H9 (cell line): ENCODE measurements around the gene SUFU. TPM values are rescaled to one million over a fixed set of nuclear protein-coding genes. Genes with fewer than 3 reads are reported as not detected.

ENCODE experiments used
- DNase-seq: peaks from one replicate; pipeline ENCODE4 v3.0.0-alpha.2; 2017
- H2AFZ ChIP-seq: one replicate; pipeline ENCODE4 v1.6.1; 2013; ENCODE audit warnings: mild to moderate bottlenecking, low read length, control low read depth, moderate library complexity
- H2AK5ac ChIP-seq: 2 replicates; pipeline ENCODE4 v1.6.1; 2013; ENCODE audit warnings: low read length, control low read depth, mixed read lengths; ENCODE audit not compliant: insufficient read length
- H2BK120ac ChIP-seq: one replicate; pipeline ENCODE4 v1.6.1; 2013; ENCODE audit warnings: low read depth, mild to moderate bottlenecking, low read length, control low read depth, inconsistent platforms; ENCODE audit not compliant: poor library complexity, severe bottlenecking
- H2BK12ac ChIP-seq: 2 replicates; pipeline ENCODE4 v1.6.1; 2013; ENCODE audit warnings: low read length, control low read depth, mixed read lengths, low read depth; ENCODE audit not compliant: insufficient read length
- H2BK15ac ChIP-seq: 2 replicates; pipeline ENCODE4 v1.6.1; 2013; ENCODE audit warnings: low read depth, low read length, control low read depth
- H2BK20ac ChIP-seq: one replicate; pipeline ENCODE4 v1.6.1; 2013; ENCODE audit warnings: low read depth, mild to moderate bottlenecking, low read length, control low read depth, inconsistent platforms; ENCODE audit not compliant: poor library complexity, severe bottlenecking
- H2BK5ac ChIP-seq: 2 replicates; pipeline ENCODE4 v1.6.1; 2013; ENCODE audit warnings: low read length, control low read depth, mixed read lengths; ENCODE audit not compliant: insufficient read length
- H3K14ac ChIP-seq: 2 replicates; pipeline ENCODE4 v1.6.1; 2013; ENCODE audit warnings: low read length, control low read depth; ENCODE audit not compliant: insufficient read depth
- H3K18ac ChIP-seq: 2 replicates; pipeline ENCODE4 v1.6.1; 2013; ENCODE audit warnings: low read depth, mild to moderate bottlenecking, mixed read lengths, low read length, control low read depth; ENCODE audit not compliant: insufficient read length
- H3K23ac ChIP-seq: 2 replicates; pipeline ENCODE4 v1.6.1; 2013; ENCODE audit warnings: low read length, control low read depth, mixed read lengths, low read depth; ENCODE audit not compliant: insufficient read length
- H3K23me2 ChIP-seq: 2 replicates; pipeline ENCODE4 v1.6.1; 2013; ENCODE audit warnings: low read depth, mild to moderate bottlenecking, mixed read lengths, low read length, control low read depth; ENCODE audit not compliant: insufficient read length, poor library complexity, severe bottlenecking
- H3K27ac ChIP-seq: 2 replicates; pipeline ENCODE4 v1.5.1; 2013; ENCODE audit warnings: low read length, control low read depth, mixed read lengths, low read depth; ENCODE audit not compliant: insufficient read length
- H3K27me3 ChIP-seq: 2 replicates; pipeline ENCODE4 v1.6.1; 2013; ENCODE audit warnings: low read length, control low read depth, inconsistent platforms; ENCODE audit not compliant: insufficient read depth
- H3K4ac ChIP-seq: 2 replicates; pipeline ENCODE4 v1.6.1; 2013; ENCODE audit warnings: low read depth, mild to moderate bottlenecking, control low read depth, inconsistent platforms, low read length, moderate library complexity
- H3K4me1 ChIP-seq: 2 replicates; pipeline ENCODE4 v1.6.1; 2013; ENCODE audit warnings: low read length, control low read depth, inconsistent platforms; ENCODE audit not compliant: insufficient read depth
- H3K4me2 ChIP-seq: 2 replicates; pipeline ENCODE4 v1.6.1; 2013; ENCODE audit warnings: low read length, control low read depth, mixed read lengths; ENCODE audit not compliant: insufficient read length, insufficient read depth
- H3K56ac ChIP-seq: 2 replicates; pipeline ENCODE4 v1.6.1; 2013; ENCODE audit warnings: low read depth, mild to moderate bottlenecking, mixed read lengths, low read length, control low read depth; ENCODE audit not compliant: insufficient read length
- H3K79me1 ChIP-seq: 2 replicates; pipeline ENCODE4 v1.6.1; 2013; ENCODE audit warnings: low read depth, mild to moderate bottlenecking, moderate library complexity, low read length, control low read depth, inconsistent platforms; ENCODE audit not compliant: insufficient read depth, poor library complexity, severe bottlenecking
- H3K79me2 ChIP-seq: 2 replicates; pipeline ENCODE4 v1.6.1; 2013; ENCODE audit warnings: low read length, control low read depth, inconsistent platforms; ENCODE audit not compliant: insufficient read depth
- H3K9ac ChIP-seq: 2 replicates; pipeline ENCODE4 v1.6.1; 2013; ENCODE audit warnings: low read length, control low read depth, mixed read lengths; ENCODE audit not compliant: insufficient read length; ENCODE audit errors: extremely low read depth
- H3K9me3 ChIP-seq: one replicate; pipeline ENCODE4 v1.6.1; 2013; ENCODE audit warnings: low read depth, low read length, inconsistent platforms; ENCODE audit not compliant: control insufficient read depth
- H3T11ph ChIP-seq: one replicate; pipeline ENCODE4 v1.6.1; 2013; ENCODE audit warnings: mild to moderate bottlenecking, low read length, control low read depth, inconsistent platforms
- H4K20me1 ChIP-seq: one replicate; pipeline ENCODE4 v1.6.1; 2013; ENCODE audit not compliant: control insufficient read depth, insufficient read length, insufficient read depth
- H4K5ac ChIP-seq: 2 replicates; pipeline ENCODE4 v1.6.1; 2013; ENCODE audit warnings: low read depth, mild to moderate bottlenecking, mixed read lengths, low read length, control low read depth; ENCODE audit not compliant: insufficient read length
- H4K8ac ChIP-seq: replicated peaks from 2 replicates; pipeline ENCODE4 v1.6.1; 2013; ENCODE audit warnings: low read length, control low read depth, mixed read lengths, low read depth; ENCODE audit not compliant: insufficient read length
- H4K91ac ChIP-seq: 2 replicates; pipeline ENCODE4 v1.6.1; 2013; ENCODE audit warnings: low read depth, mild to moderate bottlenecking, moderate library complexity, mixed read lengths, low read length, control low read depth; ENCODE audit not compliant: insufficient read length
- H3K27ac Mint-ChIP-seq, 3 experiments: 2 replicates in 2 of 3; 3 replicates in 1 of 3; pipeline ENCODE4 v1.8.0; 2020 to 2021; ENCODE audit warnings: mixed read lengths in 3 of 3, mild to moderate bottlenecking in 1 of 3, moderate library complexity in 1 of 3
- H3K27me3 Mint-ChIP-seq: 2 replicates; pipeline ENCODE4 v1.8.0; 2021; ENCODE audit warnings: low read depth, mild to moderate bottlenecking, moderate library complexity, mixed read lengths
- H3K36me3 Mint-ChIP-seq, 3 experiments: 2 replicates in 2 of 3; 3 replicates in 1 of 3; pipeline ENCODE4 v1.8.0; 2020 to 2021; ENCODE audit warnings: low read depth in 3 of 3, mixed read lengths in 3 of 3; ENCODE audit not compliant: insufficient read depth in 1 of 3
- H3K4me1 Mint-ChIP-seq, 2 experiments: 2 replicates each; pipeline ENCODE4 v1.8.0; 2020; ENCODE audit warnings: mixed read lengths in 2 of 2
- H3K4me3 Mint-ChIP-seq, 2 experiments: 2 replicates in 1 of 2; 3 replicates in 1 of 2; pipeline ENCODE4 v1.8.0; 2020 to 2021; ENCODE audit warnings: mild to moderate bottlenecking in 2 of 2, mixed read lengths in 2 of 2, moderate library complexity in 1 of 2
- H3K9me3 Mint-ChIP-seq, 2 experiments: 2 replicates in 1 of 2; 3 replicates in 1 of 2; pipeline ENCODE4 v1.8.0; 2020; ENCODE audit warnings: mild to moderate bottlenecking in 2 of 2, mixed read lengths in 2 of 2, moderate library complexity in 1 of 2
- WGBS: extraction: QIAGEN DNeasy Blood & Tissue Kit; methylation state at CpG from one replicate; pipeline ENCODE4 v1.1.7; 2013; ENCODE audit warnings: missing lambda C conversion rate, low lambda C conversion rate, mixed read lengths; ENCODE audit not compliant: insufficient read length; ENCODE audit errors: extremely low coverage; 5-methylcytosine and 5-hydroxymethylcytosine counted together
- total RNA-seq: library from RNA; stranded (reverse); gene quantifications from 2 replicates; pipeline ENCODE4 v1.2.1, GENCODE V29; 2021
- TF ChIP-seq, protein P1 (sequence below): fragments of 200-600 bp; sonication (generic); conservative IDR thresholded peaks from 3 replicates; pipeline ENCODE4 v1.8.0; 2021; ENCODE audit warnings: antibody characterized with exemption, mild to moderate bottlenecking

The SUFU gene
- total RNA-seq, 1 experiment from 2014 or later: 9.5 TPM

DNA sequence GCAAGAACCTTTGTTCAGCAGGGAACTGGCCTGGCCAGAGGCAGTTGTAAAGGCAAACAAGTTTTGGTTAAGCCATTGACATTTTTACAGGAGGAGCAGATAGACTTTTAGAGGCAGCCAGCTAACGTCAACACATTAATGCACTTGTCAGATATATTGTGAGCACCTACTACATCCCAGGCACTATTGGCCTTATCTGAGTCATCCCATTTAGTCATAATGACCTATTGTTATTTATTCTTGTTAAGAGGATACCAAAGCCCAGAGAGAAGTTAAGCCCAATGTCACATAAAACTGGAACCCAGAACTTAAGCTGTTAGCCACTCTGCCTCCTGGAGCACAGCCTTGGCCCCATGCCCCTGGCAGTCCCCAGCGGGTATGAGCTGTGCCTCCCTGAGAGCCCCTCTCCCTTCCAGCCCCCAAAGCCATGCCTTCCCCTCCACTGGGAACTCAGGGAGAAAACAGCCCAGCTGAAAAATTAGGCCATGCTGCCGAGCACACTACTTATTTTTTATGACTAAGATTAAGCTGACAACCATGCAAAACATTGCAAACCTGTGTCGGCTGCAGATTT is 107.8 kb downstream of the SUFU start:
- H3K56ac ChIP-seq: no peak overlapping the region
- no peak overlapping the region for H2BK15ac ChIP-seq
- H2BK20ac ChIP-seq: no peak overlapping the region
- no peak overlapping the region for H2BK5ac ChIP-seq
- H3K27ac ChIP-seq: no peak overlapping the region
- H3K9ac ChIP-seq: no peak overlapping the region
- H4K91ac ChIP-seq: no peak overlapping the region
- no peaks in the 10 kb centered on the region for H3K4me1 ChIP-seq
- H3K4me1 Mint-ChIP-seq: peaks cover 10 to 12% of the 10 kb centered on the region in 2 experiments
- H2BK120ac ChIP-seq: no peak overlapping the region
- no peak overlapping the region for H3K4me3 Mint-ChIP-seq
- H3K14ac ChIP-seq: no peak overlapping the region
- H3K18ac ChIP-seq: no peak overlapping the region
- H3K9me3 ChIP-seq: no peaks in the 10 kb centered on the region
- DNase-seq: no peak
- no peak overlapping the region for H2AK5ac ChIP-seq
- no peak overlapping the region for H3K23ac ChIP-seq
- no peaks in the 10 kb centered on the region; a peak in 2 of 7 replicates for H3K36me3 Mint-ChIP-seq
- H3T11ph ChIP-seq: no peak overlapping the region
- H2AFZ ChIP-seq: no peak overlapping the region
- no peak overlapping the region for H2BK12ac ChIP-seq
- H3K23me2 ChIP-seq: no peaks in the 10 kb centered on the region
- no peak overlapping the region; a peak in 1 of 7 replicates for H3K27ac Mint-ChIP-seq
- TF ChIP-seq, protein P1, sequence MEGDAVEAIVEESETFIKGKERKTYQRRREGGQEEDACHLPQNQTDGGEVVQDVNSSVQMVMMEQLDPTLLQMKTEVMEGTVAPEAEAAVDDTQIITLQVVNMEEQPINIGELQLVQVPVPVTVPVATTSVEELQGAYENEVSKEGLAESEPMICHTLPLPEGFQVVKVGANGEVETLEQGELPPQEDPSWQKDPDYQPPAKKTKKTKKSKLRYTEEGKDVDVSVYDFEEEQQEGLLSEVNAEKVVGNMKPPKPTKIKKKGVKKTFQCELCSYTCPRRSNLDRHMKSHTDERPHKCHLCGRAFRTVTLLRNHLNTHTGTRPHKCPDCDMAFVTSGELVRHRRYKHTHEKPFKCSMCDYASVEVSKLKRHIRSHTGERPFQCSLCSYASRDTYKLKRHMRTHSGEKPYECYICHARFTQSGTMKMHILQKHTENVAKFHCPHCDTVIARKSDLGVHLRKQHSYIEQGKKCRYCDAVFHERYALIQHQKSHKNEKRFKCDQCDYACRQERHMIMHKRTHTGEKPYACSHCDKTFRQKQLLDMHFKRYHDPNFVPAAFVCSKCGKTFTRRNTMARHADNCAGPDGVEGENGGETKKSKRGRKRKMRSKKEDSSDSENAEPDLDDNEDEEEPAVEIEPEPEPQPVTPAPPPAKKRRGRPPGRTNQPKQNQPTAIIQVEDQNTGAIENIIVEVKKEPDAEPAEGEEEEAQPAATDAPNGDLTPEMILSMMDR: no peak
- no peaks in the 10 kb centered on the region for H3K27me3 ChIP-seq
- H3K4me2 ChIP-seq: no peak overlapping the region
- H3K9me3 Mint-ChIP-seq: no peaks in the 10 kb centered on the region
- H4K8ac ChIP-seq: no peak overlapping the region
- no peak overlapping the region for H4K5ac ChIP-seq
- no peaks in the 10 kb centered on the region for H3K79me1 ChIP-seq
- no peaks in the 10 kb centered on the region for H4K20me1 ChIP-seq
- H3K4ac ChIP-seq: no peak overlapping the region
- H3K79me2 ChIP-seq: no peaks in the 10 kb centered on the region
- WGBS: no CpG with 5 or more reads among the region's 4 CpGs
- no peaks in the 10 kb centered on the region for H3K27me3 Mint-ChIP-seq
